PC-3 (cell line): Measurements from ENCODE around the gene CYB561A3.

ENCODE experiments used
- CTCF ChIP-seq: fragments of 300-600 bp; sonication (generic); conservative IDR thresholded peaks from 2 replicates; pipeline ENCODE4 v1.5.1; 2017; ENCODE audit warnings: antibody characterized with exemption, low read depth, mild to moderate bottlenecking, low read length
- EZH2 ChIP-seq: fragments of 300-600 bp; sonication (generic); IDR thresholded peaks from one replicate; pipeline ENCODE4 v1.6.1; 2017; ENCODE audit warnings: antibody characterized with exemption, mild to moderate bottlenecking, low read length; ENCODE audit not compliant: unreplicated experiment

- TF ChIP-seq CTCF (peak; percentile 59), EZH2 (no peak)
Observed at GRCh38 chr11:61392981-61393595, 31.4 kb upstream of the CYB561A3 start.
